Thyroid gland (tissue), 4 donors: ENCODE measurements around the gene SS18L1.

Experiments
- CTCF ChIP-seq, 6 experiments: fragments of 200-600 bp in 3 of 6; fragments of 450-650 bp in 3 of 6; sonication (generic) in 3 of 6; IDR thresholded peaks; one replicate each; pipeline ENCODE4 v1.5.1; 2016 to 2019; ENCODE audit warnings: antibody characterized with exemption in 6 of 6, mild to moderate bottlenecking in 2 of 6, inconsistent platforms in 1 of 6, moderate library complexity in 1 of 6
- POLR2A ChIP-seq, 2 donors: fragments of 450-650 bp; IDR thresholded peaks; one replicate each; pipeline ENCODE4 v1.6.1; 2017; ENCODE audit warnings: antibody characterized with exemption in 2 of 2, mild to moderate bottlenecking in 2 of 2, moderate library complexity in 1 of 2

- no peak for TF ChIP-seq CTCF (IDR thresholded peaks at IDR 0.05)
- TF ChIP-seq POLR2A (IDR thresholded peaks at IDR 0.05), result no peak
These were observed 45.6 kb upstream of the SS18L1 start for GRCh38 chr20:62097881-62098407.
